Sigmoid colon (tissue), 4 donors: ENCODE data around the gene SBK2.

Experiments
- CTCF ChIP-seq, 4 experiments: fragments of 450-650 bp in 3 of 4; fragments of 200-600 bp in 1 of 4; IDR thresholded peaks; one replicate each; pipeline ENCODE4 v1.5.1; 2016 to 2019; ENCODE audit warnings: antibody characterized with exemption in 4 of 4, mild to moderate bottlenecking in 3 of 4, moderate library complexity in 2 of 4
- EP300 ChIP-seq, 4 donors: sonication (generic); formaldehyde crosslinking; IDR thresholded peaks; one replicate each; pipeline ENCODE4 v1.6.1; 2017; ENCODE audit warnings: antibody characterized with exemption in 4 of 4
- POLR2A ChIP-seq, 2 donors: fragments of 450-650 bp; IDR thresholded peaks; one replicate each; pipeline ENCODE4 v1.6.1; 2016; ENCODE audit warnings: antibody characterized with exemption in 2 of 2, mild to moderate bottlenecking in 2 of 2, moderate library complexity in 2 of 2

- TF ChIP-seq EP300 (IDR thresholded peaks at IDR 0.05) = no peak
- TF ChIP-seq CTCF (IDR thresholded peaks at IDR 0.05) = no peak
- TF ChIP-seq POLR2A (IDR thresholded peaks at IDR 0.05) = no peak
Observed at GRCh38 chr19:55544776-55545439, 8.0 kb upstream of the SBK2 start.
